Spleen (tissue), 7 donors: Measurements from ENCODE around the gene PRPH2.

Experiments used
- CTCF ChIP-seq, 11 experiments: fragments of 200-600 bp in 7 of 11; fragments of 450-650 bp in 4 of 11; sonication (generic) in 4 of 11; IDR thresholded peaks in 8 of 11; conservative IDR thresholded peaks in 3 of 11; 1 replicate in 7 of 11; 2 replicates in 4 of 11; pipeline versions ENCODE4 v1.4.0 to v1.8.0; 2016 to 2021; ENCODE audit warnings: antibody characterized with exemption in 11 of 11, inconsistent platforms in 4 of 11, mild to moderate bottlenecking in 1 of 11
- POLR2A ChIP-seq, 3 donors: fragments of 450-650 bp; IDR thresholded peaks; one replicate each; pipeline ENCODE4 v1.5.1; 2017; ENCODE audit warnings: antibody characterized with exemption in 3 of 3, mild to moderate bottlenecking in 1 of 3
- POLR2AphosphoS5 ChIP-seq, 3 donors: sonication (generic); formaldehyde crosslinking; IDR thresholded peaks; one replicate each; pipeline ENCODE4 v1.5.1; 2017; ENCODE audit warnings: antibody characterized with exemption in 3 of 3
- donor health status: DM: no; HTN: no; CAD: no; lungs with moderate emphysema.
- donor health status: DM: no; HTN: no; CAD: no.
- donor health status: DM: no; HTN: no; CAD: no.

GRCh38 chr6:42762950-42763349 lies 40.6 kb upstream of the PRPH2 start:
- TF ChIP-seq POLR2A (IDR thresholded peaks at IDR 0.05) (no peak), CTCF (IDR thresholded peaks at IDR 0.05 in 8 of 11, conservative IDR thresholded peaks at IDR 0.05 in 3 of 11) (no peak), POLR2AphosphoS5 (IDR thresholded peaks at IDR 0.05) (no peak)
